ENCODE results near the gene GLRB.
"Not testable (repeated sequence)": the region's sequence is repeated elsewhere in the genome, so short reads cannot be mapped to it uniquely, and the experiment has no call there.

Gene GLRB

GRCh38 chr4:157170321-157170720 is 94.4 kb downstream of the GLRB start:
- no peak overlapping the region for H3K27ac Mint-ChIP-seq
- no peak overlapping the region for H3K4me3 Mint-ChIP-seq
- H3K36me3 Mint-ChIP-seq (ENCODE audit: low read depth): no peaks in the 10 kb centered on the region
- H3K4me1 Mint-ChIP-seq (ENCODE audit: low read depth): no peaks in the 10 kb centered on the region
- DNase-seq (ENCODE audit: low spot score): no peak
- no peaks in the 10 kb centered on the region for H3K27me3 Mint-ChIP-seq (ENCODE audit: low read depth)
- no peaks in the 10 kb centered on the region for H3K9me3 Mint-ChIP-seq

- H3K27me3 Mint-ChIP-seq (ENCODE audit: low read depth): no peaks in the 10 kb centered on the region
- DNase-seq (ENCODE audit: low spot score): no peak
- no peak overlapping the region for H3K4me3 Mint-ChIP-seq
- no peak overlapping the region for H3K27ac Mint-ChIP-seq
- no peaks in the 10 kb centered on the region for H3K36me3 Mint-ChIP-seq (ENCODE audit: low read depth)
- H3K4me1 Mint-ChIP-seq (ENCODE audit: low read depth): no peaks in the 10 kb centered on the region
- no peaks in the 10 kb centered on the region for H3K9me3 Mint-ChIP-seq
Observed at GRCh38 chr4:157172011-157172410, 96.1 kb downstream of the GLRB start.

GRCh38 chr4:157180268-157180667 is 104.3 kb downstream of the GLRB start:
- not testable (repeated sequence) for DNase-seq (ENCODE audit: low spot score); H3K4me3 Mint-ChIP-seq; H3K4me1 Mint-ChIP-seq (ENCODE audit: low read depth); H3K36me3 Mint-ChIP-seq (ENCODE audit: low read depth); H3K27ac Mint-ChIP-seq; H3K27me3 Mint-ChIP-seq (ENCODE audit: low read depth); H3K9me3 Mint-ChIP-seq

GRCh38 chr4:157184300-157184699 is 108.3 kb downstream of the GLRB start:
- DNase-seq (ENCODE audit: low spot score): no peak
- Mint-ChIP-seq H3K27me3 (ENCODE audit: low read depth) (no peaks in the 10 kb centered on the region), H3K4me1 (ENCODE audit: low read depth) (no peaks in the 10 kb centered on the region), H3K36me3 (ENCODE audit: low read depth) (no peaks in the 10 kb centered on the region), H3K9me3 (peaks cover 3% of the 10 kb centered on the region), H3K4me3 (no peak overlapping the region), H3K27ac (no peak overlapping the region)

- no peaks in the 10 kb centered on the region for H3K36me3 Mint-ChIP-seq (ENCODE audit: low read depth)
- H3K9me3 Mint-ChIP-seq: peaks cover 3% of the 10 kb centered on the region
- no peak for DNase-seq (ENCODE audit: low spot score)
- no peak overlapping the region for H3K27ac Mint-ChIP-seq
- no peak overlapping the region for H3K4me3 Mint-ChIP-seq
- H3K4me1 Mint-ChIP-seq (ENCODE audit: low read depth): no peaks in the 10 kb centered on the region
- no peaks in the 10 kb centered on the region for H3K27me3 Mint-ChIP-seq (ENCODE audit: low read depth)
Observed at GRCh38 chr4:157185363-157185762, 109.4 kb downstream of the GLRB start.

GRCh38 chr4:157195374-157195773 is 119.4 kb downstream of the GLRB start:
- no peaks in the 10 kb centered on the region for H3K36me3 Mint-ChIP-seq (ENCODE audit: low read depth)
- H3K9me3 Mint-ChIP-seq: no peaks in the 10 kb centered on the region
- H3K4me3 Mint-ChIP-seq: no peak overlapping the region
- no peaks in the 10 kb centered on the region for H3K27me3 Mint-ChIP-seq (ENCODE audit: low read depth)
- no peak for DNase-seq (ENCODE audit: low spot score)
- H3K4me1 Mint-ChIP-seq (ENCODE audit: low read depth): no peaks in the 10 kb centered on the region
- no peak overlapping the region for H3K27ac Mint-ChIP-seq

GRCh38 chr4:157196046-157196445 is 120.1 kb downstream of the GLRB start:
- no peak overlapping the region for H3K4me3 Mint-ChIP-seq
- DNase-seq (ENCODE audit: low spot score): no peak
- H3K27me3 Mint-ChIP-seq (ENCODE audit: low read depth): no peaks in the 10 kb centered on the region
- H3K4me1 Mint-ChIP-seq (ENCODE audit: low read depth): no peaks in the 10 kb centered on the region
- no peaks in the 10 kb centered on the region for H3K36me3 Mint-ChIP-seq (ENCODE audit: low read depth)
- no peak overlapping the region for H3K27ac Mint-ChIP-seq
- no peaks in the 10 kb centered on the region for H3K9me3 Mint-ChIP-seq

GRCh38 chr4:157204634-157205244 is 128.8 kb downstream of the GLRB start:
- Mint-ChIP-seq H3K27ac (no peak overlapping the region), H3K4me1 (ENCODE audit: low read depth) (no peaks in the 10 kb centered on the region), H3K27me3 (ENCODE audit: low read depth) (no peaks in the 10 kb centered on the region), H3K4me3 (no peak overlapping the region), H3K36me3 (ENCODE audit: low read depth) (no peaks in the 10 kb centered on the region), H3K9me3 (no peaks in the 10 kb centered on the region)
- DNase-seq (ENCODE audit: low spot score): no peak

- no peak for DNase-seq (ENCODE audit: low spot score)
Observed at GRCh38 chr4:157217708-157218107, 141.8 kb downstream of the GLRB start.

GRCh38 chr4:157219711-157220370 is 143.9 kb downstream of the GLRB start:
- no peaks in the 10 kb centered on the region for H3K36me3 Mint-ChIP-seq (ENCODE audit: low read depth)
- peaks cover 23% of the 10 kb centered on the region for H3K27me3 Mint-ChIP-seq (ENCODE audit: low read depth)
- no peak overlapping the region for H3K4me3 Mint-ChIP-seq
- H3K27ac Mint-ChIP-seq: no peak overlapping the region
- no peaks in the 10 kb centered on the region for H3K4me1 Mint-ChIP-seq (ENCODE audit: low read depth)
- DNase-seq (ENCODE audit: low spot score): no peak
- no peaks in the 10 kb centered on the region for H3K9me3 Mint-ChIP-seq

More at GRCh38 chr4:157217708-157218107, 141.8 kb downstream of the GLRB start:
- Mint-ChIP-seq H3K4me1 (ENCODE audit: low read depth) (no peaks in the 10 kb centered on the region), H3K27ac (no peak overlapping the region), H3K4me3 (no peak overlapping the region), H3K27me3 (ENCODE audit: low read depth) (peaks cover 17% of the 10 kb centered on the region), H3K9me3 (no peaks in the 10 kb centered on the region), H3K36me3 (ENCODE audit: low read depth) (no peaks in the 10 kb centered on the region)

- peaks cover 23% of the 10 kb centered on the region for H3K27me3 Mint-ChIP-seq (ENCODE audit: low read depth)
Observed at GRCh38 chr4:157220371-157220881, 144.5 kb downstream of the GLRB start, which contains the start of gene GRIA2. GRIA2 (plus strand) TSS chr4:157220728; CDS start chr4:157221043, 315 bp downstream.

GRCh38 chr4:157221426-157221894 is 145.5 kb downstream of the GLRB start:
- no peaks in the 10 kb centered on the region for H3K4me1 Mint-ChIP-seq (ENCODE audit: low read depth)
- H3K4me3 Mint-ChIP-seq: no peak overlapping the region
- no peaks in the 10 kb centered on the region for H3K9me3 Mint-ChIP-seq
- peaks cover 23% of the 10 kb centered on the region for H3K27me3 Mint-ChIP-seq (ENCODE audit: low read depth)
- H3K36me3 Mint-ChIP-seq (ENCODE audit: low read depth): no peaks in the 10 kb centered on the region
- DNase-seq (ENCODE audit: low spot score): no peak
- no peak overlapping the region for H3K27ac Mint-ChIP-seq

More at GRCh38 chr4:157220371-157220881, 144.5 kb downstream of the GLRB start, which contains the start of gene GRIA2:
- H3K9me3 Mint-ChIP-seq: no peaks in the 10 kb centered on the region
- H3K27ac Mint-ChIP-seq: no peak within 1 kb of the TSS
- no peak for DNase-seq (ENCODE audit: low spot score)
- H3K36me3 Mint-ChIP-seq (ENCODE audit: low read depth): no peaks in the 10 kb centered on the region
- no peaks in the 10 kb centered on the region for H3K4me1 Mint-ChIP-seq (ENCODE audit: low read depth)
- no peak within 1 kb of the TSS for H3K4me3 Mint-ChIP-seq

Measured in T-helper 2 cell treated with Interferon-gamma antibody and Interleukin-4, amounts not matched to agents 5 μg/mL and 100 μg/mL, for 36 hours (primary cell).